Stimulated activated CD8-positive, alpha-beta memory T cell treated with anti-CD3 and anti-CD28 coated beads, Interleukin-2, amount 100 ng/mL, for 1 hour (primary cell): Measurements from ENCODE around the gene RANGAP1.
A peak's percentile ranks its signal among the peaks of the same experiment; 100 is the strongest.
"Not testable (repeated sequence)": the region's sequence is repeated elsewhere in the genome, so short reads cannot be mapped to it uniquely, and the experiment has no call there.

Source experiments
- DNase-seq, 2 donors: peaks; one replicate each; pipeline ENCODE4 v3.0.0-alpha.2; 2020; ENCODE audit warnings: low read depth in 2 of 2

RANGAP1 gene

DNA sequence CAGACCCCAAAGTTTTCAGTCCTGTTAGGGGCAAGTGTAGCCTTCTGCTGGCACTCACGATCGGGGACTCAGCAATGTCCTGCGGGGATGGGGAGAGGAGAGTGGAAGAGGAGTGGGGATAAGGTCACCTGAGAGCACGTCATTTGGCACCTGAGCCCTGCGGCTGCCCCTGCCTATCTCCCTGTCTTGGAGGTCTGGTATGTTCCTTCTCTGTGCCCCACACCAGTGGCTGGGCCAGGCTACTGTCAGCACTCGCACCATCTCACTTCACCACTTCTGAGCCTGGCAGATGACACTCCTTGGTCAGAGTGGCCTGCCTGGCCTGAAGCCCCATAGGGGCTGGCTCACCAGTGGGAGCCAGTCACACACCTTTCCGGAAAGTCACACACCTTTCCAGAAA, 25.1 kb downstream of the RANGAP1 start:
- DNase-seq, result no peak

DNA sequence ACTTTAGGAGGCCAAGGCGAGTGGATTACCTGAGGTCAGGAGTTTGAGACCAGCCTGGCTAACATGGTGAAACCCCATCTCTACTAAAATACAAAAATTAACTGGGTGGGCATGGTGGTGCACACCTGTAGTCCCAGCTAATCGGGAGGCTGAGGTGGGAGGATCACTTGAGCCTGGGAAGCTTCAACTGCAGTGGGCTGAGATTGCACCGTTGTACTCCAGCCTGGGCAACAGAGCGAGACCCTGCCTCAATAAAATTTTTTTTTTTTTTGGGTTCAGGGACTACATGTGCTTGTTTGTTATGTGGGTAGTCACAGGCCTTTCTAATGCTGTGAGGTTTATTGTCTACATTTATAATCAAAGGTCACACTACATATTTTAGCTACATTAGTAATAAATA, 26.2 kb downstream of the RANGAP1 start:
- not testable (repeated sequence) for DNase-seq

DNA sequence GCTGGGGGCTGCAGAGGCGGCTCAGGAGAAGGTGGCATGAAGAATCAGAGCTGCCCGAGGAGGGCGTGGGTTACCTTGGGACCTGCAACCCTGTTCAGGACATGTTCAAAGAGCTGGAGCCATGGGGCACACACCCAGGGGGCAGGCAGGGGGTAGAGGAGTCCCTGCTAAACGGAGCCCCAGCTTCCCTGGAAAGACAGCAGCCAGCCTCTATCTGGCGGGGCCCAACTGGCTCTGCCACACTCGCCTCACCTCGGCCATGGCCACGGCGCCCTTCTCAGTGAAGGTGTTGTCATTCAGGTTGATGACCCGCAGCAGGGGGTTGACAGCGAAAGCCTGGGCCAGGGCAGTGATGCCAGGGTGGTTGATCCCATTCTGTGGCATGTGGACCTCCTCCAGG, 28.3 kb downstream of the RANGAP1 start:
- DNase-seq, result no peak

DNA sequence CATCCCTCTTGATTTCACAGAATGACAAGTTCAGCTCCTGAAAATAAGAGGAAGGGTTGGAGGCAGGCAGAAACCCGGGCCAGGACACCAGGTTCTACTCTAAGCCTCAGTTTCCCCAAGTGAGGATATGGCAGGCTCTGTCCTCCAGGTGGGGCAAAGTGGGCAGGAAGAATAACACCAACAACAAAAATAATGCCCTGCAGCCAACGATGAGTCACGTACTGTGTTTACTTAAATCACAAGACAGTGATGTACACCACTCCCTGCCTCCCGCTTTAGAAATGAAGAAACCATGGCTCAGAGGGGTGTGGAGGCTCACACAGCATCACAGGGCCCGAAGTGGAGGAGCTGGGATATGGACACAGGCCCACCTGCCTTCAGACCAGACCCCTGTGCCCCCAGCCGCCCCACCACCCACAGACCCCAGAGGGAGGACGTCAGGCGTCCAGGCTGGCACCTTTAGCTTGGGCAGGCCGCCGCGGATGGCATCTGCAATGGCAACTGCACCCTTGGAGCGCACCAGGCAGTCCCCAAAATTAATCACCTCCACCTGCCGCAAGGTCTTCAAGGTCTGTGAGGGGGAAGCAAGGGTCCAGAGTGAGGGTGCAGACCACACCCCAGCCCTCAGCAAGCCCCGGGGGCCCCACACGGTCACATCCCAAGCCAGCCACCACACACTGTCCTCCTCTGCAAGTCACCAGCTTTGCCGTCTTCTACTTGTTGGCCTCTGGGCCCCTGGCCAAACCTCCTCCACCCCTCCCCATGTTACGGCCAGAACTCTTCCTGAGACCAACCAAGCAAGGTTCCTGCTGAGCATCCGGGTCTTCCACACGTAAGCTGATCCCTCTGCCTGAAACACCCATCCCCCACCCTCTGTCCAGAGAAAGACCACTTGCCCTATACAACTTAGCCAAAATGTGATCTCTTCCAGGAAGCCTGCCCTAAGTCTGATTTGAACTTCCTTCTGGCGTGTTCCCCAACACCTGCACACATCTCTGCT, 29.4 kb downstream of the RANGAP1 start:
- DNase-seq, result no peak

DNA sequence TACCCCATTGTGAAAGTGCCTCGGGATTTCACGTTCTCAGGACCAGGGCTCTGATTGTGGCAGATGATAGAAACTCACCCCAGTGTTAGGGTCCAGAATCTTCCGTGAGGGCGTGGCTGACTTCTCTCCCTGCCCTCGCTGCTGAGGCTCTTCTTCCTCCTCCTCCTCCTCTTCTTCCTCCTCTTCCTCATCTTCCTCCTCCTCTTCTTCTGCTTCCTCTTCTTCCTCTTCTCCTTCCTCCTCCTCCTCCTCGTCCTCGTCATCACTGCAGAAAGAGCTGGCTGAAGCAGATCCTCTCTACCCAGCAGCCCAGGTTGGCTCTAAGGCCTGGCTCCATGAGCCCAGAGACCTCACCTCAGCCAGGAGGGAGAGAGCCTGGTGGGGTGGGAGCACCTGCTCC, 31.8 kb downstream of the RANGAP1 start:
- no peak for DNase-seq

DNA sequence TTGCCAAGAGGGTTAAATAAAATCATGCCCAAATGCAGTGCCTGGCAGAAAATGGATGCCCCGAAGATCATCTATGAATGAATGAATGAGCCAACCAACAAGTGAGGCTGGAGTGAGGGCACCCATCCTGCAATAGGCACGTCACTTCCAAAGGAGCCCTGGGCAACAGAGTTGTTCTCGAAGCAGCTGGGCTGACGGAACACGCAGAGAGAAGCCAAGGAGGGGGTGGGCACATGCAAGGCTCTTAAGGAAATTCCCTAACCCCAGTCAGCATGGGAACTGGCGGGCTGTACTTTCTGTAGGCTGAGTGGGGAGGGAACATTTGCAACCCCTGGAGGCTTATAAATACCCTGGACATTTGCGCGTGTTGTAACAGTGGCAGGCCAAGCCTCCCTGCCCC, 33.6 kb downstream of the RANGAP1 start:
- no peak for DNase-seq

DNA sequence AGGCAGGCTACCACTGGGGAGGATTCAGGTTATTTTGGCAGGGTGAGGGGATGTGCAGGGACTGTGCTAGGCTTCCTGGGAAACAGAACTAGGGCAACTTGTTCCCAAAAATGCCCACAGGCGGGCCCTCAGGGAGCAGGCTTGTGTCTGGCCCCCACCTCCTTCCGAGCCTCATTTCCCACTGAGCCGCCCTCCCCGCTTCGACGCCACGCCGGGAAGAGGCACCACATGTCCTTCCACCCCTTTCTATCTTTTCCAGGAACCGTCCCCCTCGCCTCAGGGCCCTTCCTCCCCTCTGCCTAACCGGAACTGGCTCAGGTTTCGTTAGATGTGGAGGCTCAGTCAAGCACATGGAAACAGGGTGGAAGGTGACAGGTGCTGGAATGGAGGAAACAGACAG, 35.9 kb downstream of the RANGAP1 start:
- no peak for DNase-seq

DNA sequence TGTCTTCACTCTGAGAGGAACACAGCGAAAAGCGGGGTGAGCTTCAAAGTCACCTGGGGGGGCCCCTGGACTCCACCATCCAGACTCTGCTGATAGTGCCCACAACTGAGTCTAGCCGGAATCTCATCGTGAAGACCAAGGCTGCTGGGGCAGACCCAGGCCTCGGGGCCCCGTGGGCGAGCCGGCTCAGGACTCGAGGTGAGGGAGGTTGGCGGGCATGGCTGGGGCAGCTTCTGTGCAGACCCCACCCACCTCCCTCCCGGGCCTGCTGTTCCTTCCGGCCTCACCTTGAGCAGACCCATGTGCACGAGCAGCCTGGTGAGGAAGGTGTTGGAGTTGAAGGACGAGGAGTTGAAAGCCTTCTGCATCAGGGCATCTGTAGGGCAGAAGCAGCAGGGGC, 36.5 kb downstream of the RANGAP1 start:
- no peak for DNase-seq

DNA sequence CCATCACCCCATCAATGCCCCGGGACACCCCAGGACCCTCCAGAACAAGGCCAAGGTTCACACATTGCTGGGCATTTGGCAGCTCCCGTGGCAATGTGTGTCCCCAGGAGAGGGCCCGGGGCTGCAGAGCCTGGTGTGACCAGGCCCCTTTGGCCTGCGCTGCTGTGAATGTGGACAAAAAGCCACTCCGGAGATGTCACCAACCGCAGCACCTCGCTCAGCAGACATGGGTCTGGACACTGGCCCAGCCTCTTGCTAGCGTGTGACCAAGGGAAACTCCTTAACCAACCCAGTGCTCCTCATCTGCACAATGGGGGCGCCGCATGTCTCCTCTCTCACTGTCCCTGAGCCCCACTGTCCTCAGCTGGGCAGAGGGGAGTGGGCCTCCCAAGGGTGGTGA, 37.2 kb downstream of the RANGAP1 start:
- no peak for DNase-seq

DNA sequence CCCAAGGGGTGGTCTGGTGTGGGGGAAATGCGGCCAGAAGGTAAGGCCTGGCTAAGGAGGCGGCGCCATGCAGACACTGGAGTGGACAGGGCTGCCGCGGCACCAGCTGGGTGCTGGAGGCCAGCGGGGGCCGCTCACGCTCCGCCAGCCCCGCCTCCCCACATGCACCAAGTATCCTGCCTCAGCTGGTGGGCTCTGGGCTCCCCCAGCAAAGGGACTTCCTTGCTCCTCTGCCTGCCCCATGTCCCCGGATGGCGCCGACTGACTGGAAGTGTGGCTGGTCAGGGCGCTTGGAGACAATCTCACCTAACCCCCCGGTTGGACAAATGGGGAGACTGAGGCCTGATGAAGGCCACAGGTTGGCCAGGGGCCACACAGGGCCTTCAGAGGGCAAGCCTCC, 37.7 kb downstream of the RANGAP1 start:
- DNase-seq, result no peak

DNA sequence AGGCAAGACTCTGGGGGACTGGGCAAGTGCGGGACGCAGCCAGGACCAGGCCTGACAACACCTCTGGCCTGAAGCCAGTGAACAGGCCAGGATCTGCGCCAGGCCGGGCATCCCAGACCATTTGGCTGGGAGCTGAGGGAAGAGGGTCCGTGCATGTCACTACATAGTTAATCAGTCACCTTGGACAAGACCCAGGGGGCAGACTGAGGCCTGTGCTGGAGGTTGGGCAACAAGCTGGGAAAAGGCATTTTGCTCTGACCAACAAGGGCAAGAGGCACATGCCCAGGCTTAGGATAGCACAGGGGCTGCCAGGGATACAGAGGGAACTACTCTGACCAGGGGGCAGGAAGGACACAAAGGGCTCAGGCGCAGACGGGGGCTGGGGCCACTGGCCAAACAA, 38.3 kb downstream of the RANGAP1 start:
- no peak for DNase-seq

DNA sequence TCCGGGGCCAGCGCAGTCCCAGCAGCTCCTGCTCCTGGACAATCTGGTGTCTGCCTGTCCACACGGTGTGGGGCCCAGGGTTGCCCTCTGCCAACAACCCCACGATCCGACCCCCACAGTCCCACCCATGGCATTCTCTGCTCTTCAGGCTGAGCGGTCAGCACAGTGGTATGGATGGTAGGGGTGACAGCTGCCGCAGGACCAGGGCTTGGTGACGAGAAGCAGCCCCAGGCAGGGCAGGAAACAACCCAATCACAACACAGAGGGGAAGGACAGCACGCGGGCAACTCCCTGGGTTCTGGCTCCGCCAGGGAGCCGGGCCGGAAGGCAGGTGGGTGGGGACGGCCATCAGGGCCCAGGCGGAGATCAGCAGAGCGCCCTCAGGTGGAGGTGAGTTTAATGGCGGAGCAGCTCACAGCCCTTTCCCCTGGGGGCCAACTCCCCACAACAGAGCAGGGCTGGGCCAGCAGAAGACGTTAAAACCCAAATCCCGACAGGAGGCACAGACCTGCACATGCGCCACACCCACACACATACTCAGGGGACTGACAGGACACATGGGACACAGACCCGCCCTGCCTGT, 40.0 kb downstream of the RANGAP1 start:
- no peak for DNase-seq

DNA sequence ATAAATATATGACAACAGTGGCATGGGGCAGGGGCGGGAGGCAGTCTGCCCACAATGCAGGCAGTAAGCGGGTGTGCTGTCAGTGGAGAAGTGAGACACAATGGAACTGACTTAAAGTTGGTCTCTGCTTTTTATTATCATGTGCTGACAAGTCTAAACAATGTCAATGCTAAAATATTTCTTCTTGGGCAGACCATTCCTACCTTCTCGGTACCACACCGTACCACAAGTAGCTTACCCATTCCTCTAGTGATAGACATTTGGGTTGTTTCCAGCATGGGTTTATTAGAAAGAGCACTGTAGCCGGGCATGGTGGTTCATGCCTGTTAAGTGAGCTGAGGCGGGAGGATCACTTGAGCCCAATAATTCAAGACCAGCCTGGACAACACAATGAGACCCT, 42.6 kb downstream of the RANGAP1 start:
- no peak for DNase-seq

DNA sequence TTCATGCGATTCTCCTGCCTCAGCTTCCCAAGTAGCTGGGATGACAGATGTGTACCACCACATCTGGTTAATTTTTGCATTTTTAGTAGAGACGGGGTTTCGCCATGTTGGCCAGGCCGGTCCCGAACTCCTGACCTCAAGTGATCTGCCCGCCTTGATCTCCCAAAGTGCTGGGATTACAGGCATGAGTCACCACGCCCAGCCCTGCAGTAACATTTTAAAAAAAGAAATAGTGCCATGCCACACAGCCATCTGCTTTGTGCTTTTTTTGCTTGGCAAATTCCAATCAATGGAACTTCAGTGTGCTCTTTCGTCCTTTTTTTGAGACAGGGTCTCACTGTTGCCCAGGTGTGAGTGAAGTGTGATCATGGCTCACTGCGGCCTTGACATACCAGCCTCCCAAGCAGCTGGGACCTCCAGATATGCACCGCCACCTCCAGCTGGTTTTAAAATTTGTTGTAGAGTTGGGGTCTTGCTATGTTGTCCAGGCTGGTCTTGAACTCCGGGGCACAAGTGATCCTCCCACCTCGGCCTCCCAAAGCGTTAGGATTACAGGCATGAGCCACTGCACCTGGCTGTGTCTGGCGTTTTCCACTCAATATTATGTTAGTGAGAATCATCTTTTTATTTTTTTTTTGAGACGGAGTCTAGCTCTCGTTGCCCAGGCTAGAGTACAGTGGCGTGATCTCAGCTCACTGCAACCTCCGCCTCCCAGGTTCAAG, 43.4 kb downstream of the RANGAP1 start:
- DNase-seq, result no peak

DNA sequence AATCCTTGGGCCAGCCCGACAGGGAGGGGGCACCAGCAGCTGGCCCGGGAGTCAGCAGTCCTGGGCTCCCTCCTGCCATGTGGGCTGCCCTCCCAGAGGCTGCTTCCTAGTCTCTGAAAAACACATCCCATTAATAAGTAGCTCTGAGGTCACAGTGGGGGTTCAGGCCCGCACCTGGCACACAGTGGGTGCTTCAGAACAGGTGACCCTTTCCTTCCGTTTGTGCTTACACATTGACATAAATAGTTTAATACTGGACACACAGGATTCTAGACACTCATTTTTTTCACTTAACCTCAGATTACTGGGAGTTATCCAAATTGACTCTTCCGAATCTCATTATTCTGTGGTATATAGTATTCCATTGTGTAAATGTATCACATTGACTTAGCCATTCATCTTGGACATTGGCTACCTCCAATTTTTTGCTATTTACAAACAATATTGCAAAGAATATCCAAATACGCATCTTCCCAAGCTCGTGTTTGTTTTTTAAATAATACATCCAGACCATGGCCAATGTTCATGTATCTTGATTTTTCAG, 44.8 kb downstream of the RANGAP1 start:
- DNase-seq, result no peak

DNA sequence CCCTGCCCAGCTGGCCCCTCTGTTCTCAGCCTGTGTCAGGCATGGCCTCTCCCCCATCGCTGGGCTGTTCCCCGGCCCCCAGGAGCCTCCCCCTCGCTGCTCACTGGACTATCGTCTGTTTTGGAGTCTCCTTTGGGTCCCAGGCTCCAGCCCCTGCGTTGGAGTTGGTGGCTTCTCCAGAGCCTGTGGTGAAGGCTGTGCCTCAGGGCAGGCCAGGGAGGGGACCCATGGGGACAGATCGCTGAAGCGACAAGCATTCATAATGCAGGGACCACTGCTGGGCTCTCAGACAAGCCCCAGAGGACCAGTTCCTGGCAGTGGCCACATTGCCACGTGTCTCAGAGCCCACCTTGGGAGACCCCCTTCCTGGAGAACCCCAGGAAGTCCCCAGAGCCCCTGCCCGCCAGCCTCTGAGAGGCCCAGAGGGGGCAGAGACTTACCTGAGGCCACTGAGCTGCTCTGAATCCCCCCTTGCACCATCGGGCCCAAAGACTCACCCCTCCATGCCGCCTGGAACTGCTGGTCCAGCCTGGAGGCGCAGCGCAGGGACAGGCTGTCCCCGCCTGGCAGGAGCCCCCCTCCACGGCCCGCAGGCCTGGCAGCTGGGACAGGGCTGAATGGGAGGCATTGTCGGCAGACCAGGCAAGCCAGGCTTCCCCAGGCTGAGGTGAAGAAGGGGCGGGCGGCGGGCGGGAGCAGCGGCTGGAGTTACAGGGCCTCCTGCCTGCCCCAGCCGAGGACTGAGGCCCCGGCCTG, 45.4 kb downstream of the RANGAP1 start, which contains the start of gene CHADL:
Gene CHADL (minus strand): TSS at position 555 of the 756 bp plus-strand sequence. CDS start 50 bp downstream, at position 505.
- no peak for DNase-seq

DNA sequence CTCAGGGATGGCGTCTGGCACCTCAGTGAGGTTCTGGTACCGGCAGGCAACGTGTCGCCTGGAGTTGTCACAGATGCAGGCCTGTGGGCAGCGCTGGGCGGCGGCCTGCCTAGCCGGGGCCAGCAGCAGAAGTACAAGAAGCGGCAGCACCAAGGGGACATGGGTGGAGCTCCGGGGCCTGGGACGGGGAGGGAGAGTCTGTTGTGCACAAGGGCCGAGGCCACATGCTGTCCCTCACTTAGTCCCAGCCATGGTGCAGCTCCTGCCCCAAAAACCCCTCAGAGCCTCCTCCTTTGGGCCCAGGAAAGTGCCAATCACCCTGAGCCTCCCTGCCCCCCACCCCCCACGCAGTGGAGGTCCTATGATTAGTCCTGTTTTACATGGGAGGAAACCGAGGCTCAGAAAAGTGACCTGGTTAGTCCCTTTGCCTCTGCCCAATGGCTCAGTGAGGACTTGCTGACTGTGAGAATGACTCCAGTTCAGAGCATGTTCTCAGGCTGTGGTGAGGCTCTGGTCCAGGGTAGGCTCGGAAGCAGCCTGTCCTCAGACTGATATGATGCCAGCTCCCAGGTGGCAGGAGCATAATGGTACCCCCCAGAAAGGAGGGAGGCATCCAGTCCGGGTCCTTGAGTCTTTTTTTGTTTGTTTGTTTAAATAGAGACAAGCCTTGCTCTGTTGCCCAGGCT, 46.4 kb downstream of the RANGAP1 start:
- no peak for DNase-seq

DNA sequence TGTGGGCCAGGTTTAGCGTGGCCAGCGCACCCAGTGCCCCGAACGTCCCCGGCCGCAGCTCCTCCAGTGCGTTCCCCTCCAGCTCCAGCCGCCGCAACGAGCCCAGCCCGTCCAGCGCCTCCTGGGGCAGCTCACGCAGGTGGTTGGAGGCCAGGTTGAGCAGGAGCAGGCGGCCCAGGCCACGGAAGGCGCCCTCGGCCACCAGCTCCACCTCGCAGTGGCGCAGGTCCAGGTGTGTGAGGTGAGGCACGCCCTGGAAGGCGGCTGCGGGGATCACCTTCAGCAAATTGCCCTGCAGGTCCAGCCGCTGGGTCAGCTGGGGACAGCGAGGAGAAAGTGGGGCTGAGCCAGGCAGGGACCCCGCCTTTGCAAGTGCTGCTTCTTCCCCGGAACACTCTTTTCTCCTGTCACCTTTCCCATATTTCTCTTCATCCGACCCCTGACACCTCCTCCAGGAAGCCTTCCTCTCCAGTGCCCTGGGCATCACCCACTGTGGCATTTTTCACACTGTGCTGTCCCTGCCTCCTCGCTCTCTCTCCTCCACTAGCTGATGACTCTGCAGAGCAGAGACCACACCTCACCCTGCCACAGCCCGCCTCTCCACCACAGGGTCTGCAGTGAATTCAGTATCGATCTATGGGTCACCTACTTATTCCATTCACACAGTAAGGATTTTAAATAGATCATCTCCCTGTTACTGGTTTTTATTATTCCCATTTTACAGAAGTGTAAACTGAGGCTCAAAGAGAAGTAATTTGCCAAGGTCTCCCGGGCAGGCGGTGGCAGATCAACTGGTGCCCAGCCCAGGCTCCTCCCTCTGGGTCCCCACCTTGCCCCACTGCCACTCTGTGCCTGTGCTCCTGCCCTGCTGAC, 47.2 kb downstream of the RANGAP1 start:
- DNase-seq, result no peak

DNA sequence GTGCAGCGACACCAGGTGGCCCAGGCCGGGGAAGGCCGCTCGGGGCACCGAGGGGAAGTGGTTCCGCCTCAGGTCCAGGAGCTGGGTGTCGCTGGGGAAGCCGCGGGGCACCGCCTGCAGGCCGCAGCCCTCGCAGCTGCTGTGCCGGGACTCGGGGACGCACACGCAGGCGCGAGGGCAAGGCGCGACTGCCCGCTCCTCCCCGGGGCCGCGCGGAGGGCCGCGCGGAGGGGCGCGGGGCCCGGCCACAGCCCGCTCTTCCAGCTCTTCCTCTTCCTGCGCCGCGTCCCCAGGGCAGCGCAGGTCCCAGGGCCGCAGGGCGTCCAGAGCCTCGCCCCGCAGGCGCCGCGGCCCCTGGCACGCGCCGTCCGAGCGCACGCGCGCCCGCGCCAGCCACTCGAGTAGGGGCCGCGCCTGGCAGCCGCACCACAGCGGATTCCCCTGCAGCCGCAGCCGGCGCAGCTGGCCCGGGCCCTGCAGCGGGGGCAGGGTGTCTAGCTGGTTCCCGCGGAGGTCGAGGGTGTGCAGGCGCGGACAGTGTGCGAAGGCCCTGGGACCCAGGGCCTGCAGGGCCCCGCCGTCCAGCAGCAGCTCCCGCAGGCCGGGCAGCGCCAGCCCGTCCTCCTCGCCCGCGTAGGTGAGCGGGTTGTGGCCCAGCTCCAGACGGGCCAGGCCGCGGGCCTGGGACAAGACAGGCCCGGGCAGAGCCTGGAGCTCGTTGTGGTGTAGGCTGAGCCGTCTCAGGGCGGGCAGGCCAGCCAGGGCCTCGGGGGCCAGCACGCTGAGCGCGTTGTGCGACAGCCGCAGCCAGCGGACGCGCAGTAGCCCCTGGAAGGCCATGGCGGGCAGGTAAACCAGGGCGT, 48.0 kb downstream of the RANGAP1 start:
- DNase-seq, result peak; percentile 48 to 69
